ENCODE measurements around the gene WAPL. TPM values are rescaled to one million over a fixed set of nuclear protein-coding genes. Genes with fewer than 3 reads are reported as not detected.

WAPL gene
- total and polyA plus RNA-seq, 12 donors, result 11.1 to 44.5 (median 31.2) TPM

DNA sequence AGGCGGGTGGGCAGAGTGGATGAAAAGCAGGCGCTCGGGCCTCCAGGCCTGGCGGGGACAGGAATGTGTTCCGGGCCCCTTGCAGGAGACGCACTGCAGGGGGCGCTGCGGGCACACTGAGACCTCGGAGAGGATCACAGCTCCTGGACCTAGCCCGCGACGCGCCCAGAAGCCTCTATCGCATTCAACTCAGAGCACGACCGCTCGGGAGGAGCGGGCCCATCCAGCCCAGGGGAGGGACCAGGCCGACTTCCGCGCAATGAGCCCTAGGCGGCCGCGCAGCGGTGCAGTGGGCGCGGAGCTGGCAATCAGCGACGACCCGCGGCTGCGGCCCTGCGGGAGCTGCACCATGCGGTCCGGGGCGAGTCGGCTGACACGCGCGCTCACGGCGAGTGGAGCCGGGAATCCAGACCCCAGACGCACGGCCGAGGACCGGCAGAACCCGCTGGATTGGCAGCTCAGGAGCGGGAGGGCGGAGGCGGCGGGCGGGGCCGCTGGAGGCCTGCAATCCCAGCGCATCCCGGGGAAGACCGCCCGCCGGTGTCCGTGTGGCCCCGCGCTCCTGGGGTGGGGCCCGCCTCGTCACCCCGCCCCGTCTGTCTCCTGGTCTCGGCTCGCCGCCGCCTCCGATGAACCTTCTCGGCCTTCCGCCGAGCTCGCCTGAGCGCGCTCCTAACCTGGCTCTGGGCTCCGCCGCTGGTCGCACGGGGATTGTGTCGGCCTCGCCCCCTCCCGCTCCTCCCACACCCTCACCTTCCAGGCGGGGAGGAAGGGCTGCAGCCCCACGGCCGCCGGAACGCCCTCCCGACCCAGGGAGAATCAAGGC, 121.5 kb downstream of the WAPL start:
- TF ChIP-seq, protein P1, sequence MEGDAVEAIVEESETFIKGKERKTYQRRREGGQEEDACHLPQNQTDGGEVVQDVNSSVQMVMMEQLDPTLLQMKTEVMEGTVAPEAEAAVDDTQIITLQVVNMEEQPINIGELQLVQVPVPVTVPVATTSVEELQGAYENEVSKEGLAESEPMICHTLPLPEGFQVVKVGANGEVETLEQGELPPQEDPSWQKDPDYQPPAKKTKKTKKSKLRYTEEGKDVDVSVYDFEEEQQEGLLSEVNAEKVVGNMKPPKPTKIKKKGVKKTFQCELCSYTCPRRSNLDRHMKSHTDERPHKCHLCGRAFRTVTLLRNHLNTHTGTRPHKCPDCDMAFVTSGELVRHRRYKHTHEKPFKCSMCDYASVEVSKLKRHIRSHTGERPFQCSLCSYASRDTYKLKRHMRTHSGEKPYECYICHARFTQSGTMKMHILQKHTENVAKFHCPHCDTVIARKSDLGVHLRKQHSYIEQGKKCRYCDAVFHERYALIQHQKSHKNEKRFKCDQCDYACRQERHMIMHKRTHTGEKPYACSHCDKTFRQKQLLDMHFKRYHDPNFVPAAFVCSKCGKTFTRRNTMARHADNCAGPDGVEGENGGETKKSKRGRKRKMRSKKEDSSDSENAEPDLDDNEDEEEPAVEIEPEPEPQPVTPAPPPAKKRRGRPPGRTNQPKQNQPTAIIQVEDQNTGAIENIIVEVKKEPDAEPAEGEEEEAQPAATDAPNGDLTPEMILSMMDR (IDR thresholded peaks at IDR 0.05), result peak; percentile 89 to 98 (median 93)
- peak; percentile 44 to 51 for TF ChIP-seq POLR2A (IDR thresholded peaks at IDR 0.05)
- Histone ChIP-seq H3K9me3 (replicated peaks in 1 of 3) (no peaks in the 10 kb centered on the region), H3K27ac (peak overlapping the region in 3 of 5 donors; percentile 72 to 90 (median 90)), H3K4me1 (replicated peaks in 1 of 2) (peaks cover 15 to 19% of the 10 kb centered on the region in 2 donors), H3K4me3 (peak overlapping the region in 2 of 4 donors; percentile 47 to 72), H3K27me3 (no peaks in the 10 kb centered on the region), H3K36me3 (replicated peaks in 1 of 2) (no peaks in the 10 kb centered on the region)
- intact Hi-C loops (cut with DNase I), result loop anchor here (2.0 to 5.0 kb wide), 2 partner anchors 185 to 187 kb away; no protein-coding TSS in a partner anchor
- DNase-seq, result peak; percentile 95 to 98 (median 97)
- 0 to 1% (median 1%) methylated on average over 10 to 90 of the region's 90 CpGs for WGBS, 4 donors

DNA sequence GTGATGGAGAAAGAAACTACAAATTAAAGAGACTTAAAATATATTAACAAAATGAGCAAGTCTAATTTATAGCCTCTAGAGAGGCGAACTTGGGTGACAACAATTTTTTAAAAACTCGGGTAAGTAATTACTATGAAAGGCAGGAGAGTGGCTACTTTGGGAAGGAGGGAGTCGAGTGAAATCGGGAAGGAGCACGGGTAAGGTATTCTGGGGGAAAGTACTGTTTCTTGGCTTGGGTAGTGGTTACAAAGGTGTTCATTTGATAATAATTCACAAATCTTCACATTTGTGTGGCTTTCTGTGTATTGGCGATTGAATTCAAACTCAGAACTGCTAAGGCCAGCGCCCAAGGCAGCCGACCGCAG, 122.1 kb downstream of the WAPL start:
- peak overlapping the region in 1 of 4 donors; percentile 72 for H3K4me3 ChIP-seq
- no peaks in the 10 kb centered on the region for H3K9me3 ChIP-seq (replicated peaks in 1 of 3)
- H3K27ac ChIP-seq, result peak overlapping the region in 3 of 5 donors; percentile 72 to 90 (median 90)
- TF ChIP-seq, protein P1 (IDR thresholded peaks at IDR 0.05), result no peak
- TF ChIP-seq POLR2A (IDR thresholded peaks at IDR 0.05), result no peak
- peaks cover 15 to 19% of the 10 kb centered on the region in 2 donors for H3K4me1 ChIP-seq (replicated peaks in 1 of 2)
- H3K27me3 ChIP-seq, result no peaks in the 10 kb centered on the region
- no peaks in the 10 kb centered on the region for H3K36me3 ChIP-seq (replicated peaks in 1 of 2)
- no peak for DNase-seq
- intact Hi-C loops (cut with DNase I), result loop anchor here in 1 of 2 donors (2.0 kb wide), 1 partner anchor 185 kb away; no protein-coding TSS in a partner anchor
- 35 to 37% (median 36%) methylated on average over 9 of the region's 9 CpGs for WGBS, 4 donors

DNA sequence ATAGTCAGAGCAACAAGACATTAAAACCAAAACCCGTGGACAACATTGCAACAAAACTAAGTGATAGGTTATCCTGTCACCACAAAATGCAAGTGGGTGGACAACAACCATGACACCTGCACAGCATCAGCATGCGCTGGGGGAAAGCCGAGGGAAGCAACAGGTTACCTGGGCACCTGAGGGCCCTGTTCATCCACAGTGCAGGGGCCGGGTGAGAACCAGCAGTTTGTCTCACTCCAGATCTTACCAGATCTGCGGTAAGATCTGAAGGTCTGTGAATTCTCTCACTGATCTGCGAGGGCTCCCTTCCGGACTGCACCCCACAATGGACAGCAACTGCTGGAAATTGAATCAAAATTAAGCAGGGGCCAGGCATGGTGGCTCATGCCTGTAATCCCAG, 124.5 kb downstream of the WAPL start:
- no peak overlapping the region for H3K4me3 ChIP-seq
- WGBS, 4 donors, result 70 to 92% (median 81%) methylated on average over 4 to 7 of the region's 7 CpGs
- H3K36me3 ChIP-seq (replicated peaks in 1 of 2), result no peaks in the 10 kb centered on the region
- intact Hi-C loops (cut with DNase I), result no loop called here
- TF ChIP-seq POLR2A (IDR thresholded peaks at IDR 0.05), result no peak
- TF ChIP-seq, protein P1 (IDR thresholded peaks at IDR 0.05), result no peak
- H3K27me3 ChIP-seq, result no peaks in the 10 kb centered on the region
- DNase-seq, result peak in 1 of 7 donors; percentile 42
- no peak overlapping the region for H3K27ac ChIP-seq
- H3K4me1 ChIP-seq (replicated peaks in 1 of 2), result peaks cover 15 to 17% of the 10 kb centered on the region in 2 donors
- no peaks in the 10 kb centered on the region for H3K9me3 ChIP-seq (replicated peaks in 1 of 3)

DNA sequence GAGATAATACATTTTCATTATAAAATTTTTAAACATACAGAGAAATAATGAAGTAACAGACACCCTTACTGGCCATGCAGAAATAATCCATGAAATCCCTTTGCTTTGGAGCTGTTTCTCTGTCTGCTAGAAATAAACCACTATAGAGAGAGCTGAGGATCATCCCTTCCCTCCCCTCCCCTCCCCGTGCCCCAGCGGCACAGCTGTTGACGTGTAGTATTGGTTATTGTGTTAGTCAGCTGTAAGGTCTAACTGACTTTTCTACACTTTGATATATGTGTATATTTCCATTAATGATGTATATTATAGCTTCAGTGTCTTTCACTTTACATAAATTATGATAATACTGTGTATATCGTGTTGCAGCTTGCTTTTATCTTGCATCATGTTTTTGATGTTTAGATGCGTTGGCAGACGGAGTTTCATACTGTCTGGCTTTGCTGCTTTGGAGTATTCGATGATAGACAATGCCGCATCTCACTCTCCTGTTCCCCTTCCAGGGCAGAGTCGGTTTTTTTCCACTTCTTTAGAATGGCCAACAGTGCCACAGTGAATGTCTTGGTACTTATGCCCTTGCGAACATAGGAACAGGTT, 127.6 kb downstream of the WAPL start:
- DNase-seq, result no peak
- no peaks in the 10 kb centered on the region for H3K36me3 ChIP-seq (replicated peaks in 1 of 2)
- TF ChIP-seq, protein P1 (IDR thresholded peaks at IDR 0.05), result no peak
- TF ChIP-seq POLR2A (IDR thresholded peaks at IDR 0.05), result no peak
- no peak overlapping the region for H3K27ac ChIP-seq
- H3K9me3 ChIP-seq (replicated peaks in 1 of 3), result no peaks in the 10 kb centered on the region
- WGBS, 4 donors, result 69 to 80% (median 75%) methylated on average over 10 of the region's 10 CpGs
- H3K4me3 ChIP-seq, result no peak overlapping the region
- intact Hi-C loops (cut with DNase I), result no loop called here
- peaks cover 3 to 11% of the 10 kb centered on the region in 2 donors for H3K4me1 ChIP-seq (replicated peaks in 1 of 2)
- H3K27me3 ChIP-seq, result peaks cover 11% of the 10 kb centered on the region

Data from adrenal gland (tissue), 12 donors.